ENCODE measurements around the gene DNAH6.
"Not testable (repeated sequence)": the region's sequence is repeated elsewhere in the genome, so short reads cannot be mapped to it uniquely, and the experiment has no call there.

The DNAH6 gene

DNA sequence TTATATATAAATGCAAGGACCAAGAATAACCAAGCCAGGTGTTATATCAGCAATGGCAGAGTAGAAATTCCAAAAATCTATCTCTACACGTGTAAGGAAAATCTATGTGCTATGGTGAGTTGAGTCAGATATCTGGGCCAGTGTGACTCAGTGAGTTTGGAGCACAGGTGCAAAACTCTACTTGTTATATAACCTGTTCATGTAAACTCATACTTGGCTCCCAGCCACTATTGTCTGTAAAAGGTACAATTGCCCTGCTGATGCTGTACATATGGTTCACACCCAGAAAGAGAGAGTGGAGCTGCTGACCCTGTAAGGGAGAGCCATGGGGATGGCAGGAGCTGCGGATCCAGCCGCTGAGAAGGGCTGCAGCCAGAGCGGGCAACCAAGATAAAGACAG, 252.5 kb downstream of the DNAH6 start:
- DNase-seq = no peak

DNA sequence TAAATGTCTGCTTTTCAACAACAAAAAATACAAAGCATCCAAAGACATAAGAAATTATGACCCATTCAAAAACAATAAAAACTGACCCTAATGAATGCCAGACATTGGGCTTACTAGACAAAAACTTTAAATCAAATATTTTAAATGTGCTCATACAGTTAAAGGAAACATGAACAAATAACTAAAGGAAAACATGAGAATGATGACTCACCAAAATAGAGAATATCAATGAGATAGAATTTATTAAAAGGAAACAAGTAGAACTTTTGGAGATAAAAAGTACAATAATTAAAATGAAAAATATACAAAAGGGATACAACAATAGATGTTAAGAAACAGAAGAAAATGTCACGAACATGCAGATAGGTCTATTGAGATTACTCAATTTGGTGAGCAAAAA, 254.0 kb downstream of the DNAH6 start:
- DNase-seq = no peak

DNA sequence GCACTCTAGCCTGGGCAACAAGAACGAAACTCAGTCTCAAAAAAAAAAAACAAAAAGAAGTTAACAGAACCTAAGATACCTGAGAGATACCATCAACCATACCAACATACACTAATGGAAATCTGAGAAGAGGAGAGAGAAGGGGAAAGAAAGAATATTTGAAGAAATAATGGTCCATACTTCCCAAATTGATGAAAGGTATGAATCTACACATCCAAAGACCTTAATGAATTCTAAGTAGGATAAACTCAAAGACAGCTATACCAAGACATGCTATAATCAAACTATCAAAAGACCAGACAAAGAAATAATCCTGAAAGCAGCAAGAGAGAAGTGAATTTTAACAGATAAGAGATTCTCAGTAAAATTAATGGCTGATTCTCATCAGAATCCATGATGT, 255.0 kb downstream of the DNAH6 start:
- DNase-seq = no peak

DNA sequence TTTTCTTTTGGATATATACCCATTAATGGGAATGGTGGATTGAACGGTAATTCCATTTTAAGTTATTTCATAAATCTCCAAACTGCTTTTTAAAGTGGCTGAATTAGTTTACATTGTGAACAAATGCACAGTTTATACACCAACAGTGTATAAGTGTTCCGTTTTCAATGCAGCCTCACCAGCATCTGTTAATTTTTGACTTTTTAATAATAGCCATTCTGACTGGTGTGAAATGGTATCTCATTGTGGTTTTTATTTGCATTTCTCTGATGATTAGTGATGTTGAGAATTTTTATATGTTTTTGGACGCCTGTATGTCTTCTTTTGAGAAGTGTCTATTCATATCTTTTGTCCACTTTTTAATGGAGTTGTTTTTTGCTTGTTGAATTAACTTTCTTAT, 257.3 kb downstream of the DNAH6 start:
- DNase-seq = not testable (repeated sequence)

DNA sequence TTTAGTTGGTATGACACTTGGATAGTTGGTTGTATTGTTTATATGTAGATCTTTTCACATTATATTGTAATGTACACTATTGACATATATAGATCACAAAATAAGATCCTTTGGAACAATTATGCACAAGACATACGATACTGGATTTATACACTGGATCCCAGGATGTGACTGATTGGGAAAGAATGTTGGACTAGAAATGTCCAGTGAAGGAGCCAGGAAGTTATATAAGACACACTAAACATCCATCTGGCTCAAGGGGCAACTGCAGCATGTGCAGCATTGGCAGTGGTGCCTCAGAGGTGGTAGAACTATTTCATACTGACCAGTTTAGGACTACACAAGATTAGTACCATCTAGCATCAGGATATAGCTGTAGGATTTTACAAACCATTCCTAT, 259.7 kb downstream of the DNAH6 start:
- no peak for DNase-seq

DNA sequence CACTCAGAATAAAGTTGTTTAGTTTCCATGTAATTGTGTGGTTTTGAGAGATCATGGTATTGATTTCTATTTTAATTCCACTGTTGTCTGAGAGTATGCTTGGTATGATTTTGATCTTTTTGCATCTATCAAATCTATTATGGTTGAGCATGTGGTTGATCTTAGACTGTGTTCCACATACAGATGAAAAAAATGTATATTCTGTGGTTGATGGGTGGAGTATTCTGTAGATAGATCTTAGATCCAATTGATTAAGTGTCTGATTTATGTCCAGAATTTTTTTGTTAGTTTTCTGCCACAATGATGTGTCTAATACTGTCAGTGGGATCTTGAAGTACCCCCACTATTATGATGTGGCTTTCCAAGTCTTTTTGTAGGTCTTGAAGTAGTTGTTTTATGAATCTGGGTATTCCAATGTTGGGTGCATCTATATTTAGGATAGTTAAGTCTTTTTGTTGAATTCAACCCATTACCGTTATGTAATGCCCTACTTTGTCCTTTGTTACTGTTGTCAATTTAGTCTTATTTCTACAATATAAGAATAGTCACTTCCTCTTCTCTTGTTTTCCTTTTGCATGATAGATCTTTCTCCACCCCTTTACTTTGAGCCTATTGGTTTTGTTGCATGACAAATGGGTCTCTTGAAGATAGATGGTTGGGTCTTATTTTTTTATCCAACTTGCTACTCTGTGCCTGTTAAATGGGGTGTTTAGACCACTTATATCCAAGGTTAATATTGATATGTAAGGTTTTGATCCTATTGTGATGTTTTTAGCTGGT, 262.8 kb downstream of the DNAH6 start:
- no peak for DNase-seq

DNA sequence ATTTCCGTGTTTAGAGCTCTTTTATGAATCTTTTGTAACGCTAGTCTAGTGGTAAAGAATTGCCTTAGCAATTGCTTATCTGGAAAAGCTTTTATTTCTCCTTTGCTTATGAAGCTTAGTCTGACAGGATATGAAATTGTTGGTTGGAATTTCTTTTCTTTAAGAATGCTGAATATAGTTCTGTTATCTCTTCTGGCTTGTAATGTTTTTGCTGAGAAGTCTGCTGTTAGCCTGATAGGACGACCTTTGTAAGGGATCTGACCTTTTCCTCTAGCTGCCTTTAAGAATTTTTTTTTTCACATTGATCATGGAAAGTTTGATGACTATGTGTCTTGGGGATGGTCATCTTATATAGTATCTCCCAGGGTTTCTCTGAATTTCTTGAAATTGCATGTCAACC, 263.5 kb downstream of the DNAH6 start:
- DNase-seq = no peak

DNA sequence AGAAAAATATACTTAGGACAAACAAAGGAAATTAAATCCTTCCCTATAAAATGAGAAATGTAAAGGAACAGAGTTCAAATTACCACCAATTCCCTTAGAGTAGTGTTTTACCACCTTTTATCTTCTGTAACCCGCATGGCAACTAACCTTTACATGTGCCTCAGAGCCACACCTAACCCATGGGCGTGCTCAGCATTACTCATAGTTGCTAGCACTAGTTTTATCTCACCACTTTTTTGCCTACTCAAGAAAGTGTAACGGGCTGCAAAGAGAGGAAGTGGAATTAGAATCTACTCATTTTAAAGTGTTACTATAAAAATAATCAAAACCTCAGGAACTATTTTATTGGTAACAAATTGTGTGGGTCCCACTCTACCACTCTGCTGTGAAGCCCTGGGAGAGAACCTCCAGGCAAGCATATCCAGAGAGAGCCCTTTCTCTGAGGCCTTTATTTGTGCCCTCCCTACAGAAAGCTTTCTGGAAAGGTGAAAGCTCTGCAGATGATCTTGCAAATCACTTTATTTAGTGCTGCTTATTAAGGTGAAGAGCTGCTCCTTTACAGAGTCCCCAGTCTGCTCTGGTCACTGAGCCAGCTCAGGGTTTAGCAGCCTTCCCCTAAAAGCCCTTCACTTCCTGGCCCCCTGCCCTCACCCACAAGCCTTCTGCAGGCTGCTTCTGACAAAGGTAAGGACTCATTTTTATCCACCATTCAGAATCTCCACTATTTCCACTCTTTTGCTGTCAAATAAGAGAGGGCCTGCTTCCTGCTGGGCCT, 265.8 kb downstream of the DNAH6 start:
- peak; percentile 67 for DNase-seq

DNA sequence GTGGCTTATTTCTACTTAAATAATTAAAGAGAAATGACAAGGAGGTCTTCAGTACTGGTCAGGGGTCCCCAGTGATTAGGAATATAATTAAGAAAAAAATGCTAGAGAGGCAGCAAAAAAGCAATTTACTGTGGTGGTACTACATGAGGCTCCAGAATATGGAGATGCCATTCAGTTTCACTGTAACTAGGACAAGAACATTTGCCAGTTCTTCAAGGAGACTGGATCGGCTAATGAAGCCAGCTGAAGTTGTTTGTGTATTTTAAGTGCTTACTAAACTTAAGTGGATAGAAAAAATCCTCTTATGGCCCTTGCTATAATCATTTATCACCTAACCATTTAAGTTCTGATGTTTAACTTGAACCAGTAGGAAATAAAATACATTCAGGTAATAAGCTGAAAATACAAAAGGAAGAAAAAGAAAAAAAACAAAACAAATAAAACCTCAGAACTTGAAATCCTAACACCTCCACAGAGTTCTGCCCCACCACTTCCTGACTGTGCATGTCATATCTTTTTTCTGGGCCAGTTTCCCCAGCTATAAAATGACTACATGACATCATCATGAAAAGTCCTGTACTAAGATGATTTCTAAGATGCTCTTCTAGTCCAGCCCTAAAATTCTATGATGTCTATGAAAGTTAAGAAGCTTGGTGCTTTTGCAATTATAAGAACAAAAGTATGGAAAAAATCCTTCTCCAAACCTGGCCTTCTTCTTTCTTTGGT, 266.6 kb downstream of the DNAH6 start:
- peak; percentile 63 for DNase-seq

DNA sequence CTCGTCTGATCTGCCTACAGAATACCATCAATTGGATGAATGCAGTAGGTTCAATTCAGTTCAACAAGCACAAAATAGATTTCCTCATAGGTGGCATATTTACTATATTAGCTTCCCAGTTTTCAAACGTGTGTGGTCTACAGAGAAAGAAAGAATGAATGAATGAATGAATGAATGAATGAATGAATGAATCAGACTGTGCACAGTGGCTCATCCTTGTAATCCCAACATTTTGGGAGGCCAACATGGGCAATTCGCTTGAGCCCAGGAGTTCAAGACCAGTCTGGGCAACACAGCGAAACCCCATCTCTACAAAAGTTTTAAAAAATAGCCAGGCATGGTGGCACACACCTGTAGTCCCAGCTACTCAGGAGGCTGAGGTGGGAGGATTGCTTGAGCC, 269.7 kb downstream of the DNAH6 start:
- no peak for DNase-seq

DNA sequence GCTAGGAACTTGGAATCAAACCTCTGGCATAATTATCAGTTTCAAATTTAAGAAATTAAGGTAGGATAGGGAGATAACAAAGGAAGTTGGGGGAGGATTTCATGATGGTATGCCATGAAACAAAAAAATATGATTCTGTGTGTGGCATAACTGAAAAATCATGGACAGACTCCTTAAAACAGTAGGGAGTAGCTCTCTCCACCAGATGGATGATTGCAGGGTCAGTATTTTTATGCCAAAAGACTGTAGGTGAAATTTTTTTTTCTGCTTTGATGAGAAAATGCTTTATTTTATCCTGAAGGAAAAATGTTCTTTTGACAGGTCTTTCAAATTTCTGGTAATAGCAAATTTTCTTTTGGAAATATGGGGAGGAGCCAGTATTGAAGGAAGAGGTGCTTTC, 270.3 kb downstream of the DNAH6 start:
- DNase-seq = no peak

DNA sequence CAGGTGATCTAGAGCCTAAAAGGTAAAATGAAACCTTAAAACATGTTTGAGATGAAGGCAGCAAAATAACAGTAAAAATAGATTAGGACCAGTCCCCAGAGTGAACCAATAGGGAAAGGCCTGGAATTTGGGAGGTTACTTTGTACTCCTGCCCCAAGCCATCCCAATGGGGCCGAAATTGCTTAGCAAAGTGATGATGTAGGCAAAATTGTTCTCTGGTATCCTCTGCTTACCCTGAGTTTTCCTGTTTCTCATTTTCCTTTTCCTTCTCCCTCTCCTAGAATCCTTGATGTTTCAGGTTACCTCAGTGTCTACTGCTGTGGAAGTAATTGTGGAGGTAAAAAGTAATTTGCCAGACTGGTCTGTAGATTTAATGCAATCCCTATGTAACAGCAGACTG, 271.7 kb downstream of the DNAH6 start:
- DNase-seq = no peak

DNA sequence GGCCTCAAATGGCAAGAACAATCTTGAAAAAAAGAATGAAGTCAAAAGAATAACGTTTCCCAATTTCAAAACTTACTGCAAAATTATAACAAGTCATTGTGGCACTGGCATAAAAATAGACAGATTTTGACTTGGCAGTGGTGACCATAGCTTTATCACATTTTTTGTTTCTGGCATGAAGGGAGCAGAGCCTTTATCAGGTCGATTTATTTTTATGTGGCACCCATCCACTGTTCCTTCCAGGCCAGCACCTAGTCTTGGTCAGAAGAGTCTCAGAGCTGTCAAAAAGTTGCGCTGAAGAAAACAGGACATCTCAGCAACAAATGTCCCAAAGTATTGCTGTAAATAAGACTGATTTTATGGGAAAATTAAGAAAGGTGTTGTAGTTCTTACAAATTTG, 272.2 kb downstream of the DNAH6 start:
- no peak for DNase-seq

DNA sequence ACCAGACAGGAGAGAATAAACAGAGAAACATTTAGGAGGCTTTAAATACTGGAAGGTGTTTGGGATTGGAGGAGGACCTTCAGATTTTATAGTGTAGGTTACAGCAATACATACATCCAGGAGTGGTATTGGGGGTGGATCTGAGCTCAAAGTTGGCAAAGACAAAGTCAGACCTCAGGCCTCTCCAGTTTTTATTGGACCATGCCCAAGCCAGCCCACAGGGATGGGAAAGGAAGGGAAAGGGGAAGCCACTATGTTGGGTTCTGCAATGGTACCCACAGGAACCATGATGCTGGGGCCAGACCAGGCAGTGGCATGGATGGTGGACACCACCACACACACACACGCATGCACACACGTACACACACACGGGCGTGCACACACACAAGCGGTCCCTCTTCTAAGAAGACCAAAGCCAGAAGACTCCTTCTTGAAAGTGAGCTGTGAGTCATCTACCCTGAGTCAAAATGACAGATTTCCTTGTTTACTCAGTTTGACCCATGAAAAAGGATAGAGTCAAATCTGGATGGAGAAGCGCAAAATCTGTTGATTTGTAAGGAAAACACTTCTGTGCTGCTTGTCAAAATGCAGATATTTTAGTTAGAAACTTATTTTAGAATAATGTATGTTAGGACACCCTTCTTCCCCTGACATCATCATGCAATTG, 276.7 kb downstream of the DNAH6 start:
- no peak for DNase-seq

DNA sequence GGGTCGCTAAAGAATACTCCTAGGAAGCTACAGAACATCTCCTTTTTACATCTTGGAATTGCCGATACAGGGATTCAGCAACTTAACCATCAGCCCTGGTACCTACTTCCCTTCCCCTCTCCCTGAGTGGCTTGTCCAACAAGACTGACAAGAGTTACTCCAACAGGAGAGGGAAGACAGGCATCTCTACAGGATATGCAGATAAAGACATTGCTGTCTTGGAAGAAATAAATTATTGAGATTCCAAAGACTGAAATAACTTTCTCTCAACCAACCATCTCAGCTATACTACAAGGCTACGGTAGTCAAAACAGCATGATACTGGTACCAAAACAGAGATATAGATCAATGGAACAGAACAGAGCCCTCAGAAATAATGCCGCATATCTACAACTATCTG, 277.3 kb downstream of the DNAH6 start:
- DNase-seq = no peak

DNA sequence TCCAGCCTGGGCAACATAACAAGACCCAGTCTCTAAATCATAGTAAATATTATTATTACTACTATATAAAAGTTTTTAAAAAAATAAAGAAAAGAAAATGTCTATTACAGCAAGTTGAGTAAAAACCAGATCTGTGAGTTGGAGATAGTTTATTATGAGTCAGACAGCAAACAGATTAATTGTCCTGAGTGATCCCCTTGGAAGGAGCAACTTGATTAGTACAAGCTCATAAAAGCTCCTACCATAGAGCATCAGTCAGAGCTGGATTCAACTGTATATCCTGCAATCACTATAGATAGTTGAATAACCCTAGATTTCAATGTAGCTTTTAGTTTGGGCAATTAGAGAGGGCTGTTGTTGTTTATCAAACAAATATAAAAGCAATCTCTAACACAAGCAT, 280.5 kb downstream of the DNAH6 start:
- no peak for DNase-seq

DNA sequence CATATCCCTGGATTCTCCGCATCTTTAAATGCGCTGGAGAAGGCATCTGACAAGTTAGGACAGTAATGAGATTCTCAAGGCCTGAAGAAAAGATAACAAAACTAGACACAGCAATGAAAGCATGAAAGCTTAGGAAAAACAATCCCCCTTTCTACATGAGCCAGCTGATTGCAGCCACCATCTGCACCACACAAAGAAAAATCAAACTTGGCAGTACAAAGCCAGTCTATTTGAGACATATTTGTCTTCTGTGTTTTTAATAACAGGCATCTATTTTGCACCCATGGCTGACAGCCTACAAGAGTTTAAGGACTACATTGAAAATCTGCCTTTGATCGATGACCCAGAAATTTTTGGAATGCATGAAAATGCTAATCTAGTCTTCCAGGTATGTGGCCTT, 281.0 kb downstream of the DNAH6 start:
- DNase-seq = no peak

DNA sequence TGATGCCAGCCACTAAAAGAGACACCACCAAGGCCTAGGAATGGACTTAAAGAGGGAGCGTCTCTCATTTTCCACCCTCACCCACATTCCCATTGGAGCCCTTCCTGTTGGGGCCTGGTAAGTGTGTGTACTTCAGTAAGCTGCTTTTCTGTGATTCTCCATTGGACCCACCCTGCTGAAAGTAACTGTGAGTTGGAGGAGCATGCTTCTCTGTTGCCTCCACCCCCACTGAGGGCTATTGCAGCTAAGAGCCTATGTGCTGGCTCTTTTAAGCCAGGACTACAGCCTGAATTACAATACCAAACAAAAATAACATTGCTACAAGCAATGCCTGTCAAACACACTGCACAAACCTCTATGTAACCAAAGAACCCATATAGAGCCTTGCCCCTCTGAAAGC, 283.5 kb downstream of the DNAH6 start:
- DNase-seq = no peak

DNA sequence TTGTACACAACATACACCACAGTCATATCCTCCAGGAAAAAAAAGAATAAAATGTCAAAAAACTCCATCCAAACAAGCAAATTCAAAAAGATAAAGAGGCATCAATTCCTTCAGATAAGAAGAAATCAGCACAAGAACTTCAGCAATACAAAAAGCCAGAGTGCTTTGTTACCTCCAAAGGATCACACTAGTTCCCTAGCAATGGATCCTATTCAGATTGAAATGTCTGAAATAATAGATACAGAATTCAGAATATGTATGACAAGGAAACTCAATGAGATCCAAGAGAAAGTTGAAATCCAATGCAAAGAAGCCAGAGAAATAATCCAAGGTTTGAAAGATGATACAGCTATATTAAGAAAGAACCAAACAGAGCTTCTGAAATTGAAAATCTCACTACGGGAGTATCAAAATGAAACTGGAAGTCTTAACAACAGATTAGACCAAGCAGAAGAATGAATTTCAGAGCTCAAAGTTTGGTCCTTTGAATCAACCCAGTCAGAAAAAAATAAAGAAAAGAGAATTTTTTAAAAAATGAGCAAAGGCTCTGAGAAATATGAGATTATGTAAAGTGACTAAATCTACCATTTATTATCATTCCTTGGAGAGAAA, 284.0 kb downstream of the DNAH6 start:
- DNase-seq = peak; percentile 25

DNA sequence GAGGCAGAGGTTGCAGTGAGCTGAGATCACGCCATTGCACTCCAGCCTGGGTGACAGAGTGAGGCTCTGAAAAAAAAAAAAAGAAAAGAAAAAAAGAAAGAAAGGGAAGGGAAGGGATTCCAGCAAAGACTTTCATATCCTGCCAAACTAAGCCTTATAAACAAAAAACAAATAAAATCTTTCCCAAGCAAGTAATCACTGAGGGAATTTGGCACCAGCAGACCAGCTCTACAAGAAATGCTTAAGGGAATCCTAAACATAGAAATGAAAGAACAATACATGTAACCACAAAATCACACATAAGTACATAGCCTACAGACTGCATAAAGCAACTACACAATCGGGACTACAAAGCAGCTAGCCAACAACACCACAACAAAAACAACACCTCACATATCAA, 285.5 kb downstream of the DNAH6 start:
- no peak for DNase-seq

DNA sequence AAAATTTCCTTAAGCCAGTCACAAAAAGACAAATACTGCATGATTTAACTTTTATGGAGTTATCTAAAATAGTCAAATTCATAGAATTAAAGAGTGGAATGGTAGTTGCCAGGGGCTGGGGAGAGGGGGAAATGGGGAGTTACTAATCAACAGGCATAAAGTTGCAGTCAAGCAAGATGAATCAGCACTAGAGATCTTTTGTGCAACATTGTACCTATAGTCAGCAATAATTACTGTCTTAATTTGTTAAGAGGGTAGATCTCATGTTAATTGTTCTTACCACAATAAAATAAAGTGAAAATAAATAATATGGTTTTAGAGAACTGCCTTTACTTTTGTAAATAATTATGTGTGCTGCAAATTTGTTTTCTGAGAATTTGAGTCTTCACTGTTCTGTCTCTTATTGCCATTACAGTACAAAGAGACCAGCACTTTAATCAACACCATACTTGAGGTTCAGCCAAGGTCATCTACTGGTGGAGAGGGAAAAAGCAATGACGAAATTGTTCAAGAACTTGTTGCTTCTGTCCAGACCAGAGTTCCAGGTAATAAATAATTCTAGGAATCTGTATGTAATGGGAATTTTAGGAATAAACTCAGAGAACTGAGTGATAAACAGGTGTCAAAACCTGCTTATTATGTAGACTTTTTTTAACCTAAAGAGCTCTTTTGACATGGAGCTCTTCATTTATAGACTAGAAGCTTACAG, 289.1 kb downstream of the DNAH6 start:
- no peak for DNase-seq

DNA sequence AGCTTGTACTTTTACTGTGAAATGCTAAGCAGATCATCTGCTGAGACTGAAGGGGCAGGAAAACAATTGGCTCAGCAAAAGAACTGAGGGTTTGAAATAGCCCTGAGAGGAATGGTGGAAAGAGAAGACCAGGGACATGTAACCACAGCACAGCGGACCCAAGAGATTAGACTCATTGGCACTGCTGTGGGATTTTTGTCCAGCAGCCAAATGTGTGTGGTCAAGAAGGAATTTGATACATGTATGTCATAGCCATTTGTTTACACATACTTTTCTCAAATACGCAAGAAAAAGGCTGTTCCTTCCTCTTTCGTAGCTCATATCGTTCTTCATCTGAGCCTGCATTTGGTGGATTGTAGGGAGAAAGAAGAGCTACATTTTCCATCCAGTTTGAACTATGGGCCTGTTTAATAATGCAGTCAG, 290.8 kb downstream of the DNAH6 start:
- DNase-seq = no peak
